GM10266 (cell line): ENCODE data around the gene CCDC82.

Experiments
- DNase-seq: peaks from one replicate; pipeline ENCODE4 v3.0.0; 2012; ENCODE audit errors: extremely low spot score
- TF ChIP-seq, protein P1 (sequence below): IDR thresholded peaks from 2 replicates; pipeline ENCODE4 v1.5.1; 2012; ENCODE audit warnings: mild to moderate bottlenecking, low read depth; ENCODE audit not compliant: control insufficient read depth, insufficient read depth; ENCODE audit errors: missing control alignments

The CCDC82 gene

GRCh38 chr11:96334219-96334618 is 55.5 kb downstream of the CCDC82 start:
- TF ChIP-seq, protein P1, sequence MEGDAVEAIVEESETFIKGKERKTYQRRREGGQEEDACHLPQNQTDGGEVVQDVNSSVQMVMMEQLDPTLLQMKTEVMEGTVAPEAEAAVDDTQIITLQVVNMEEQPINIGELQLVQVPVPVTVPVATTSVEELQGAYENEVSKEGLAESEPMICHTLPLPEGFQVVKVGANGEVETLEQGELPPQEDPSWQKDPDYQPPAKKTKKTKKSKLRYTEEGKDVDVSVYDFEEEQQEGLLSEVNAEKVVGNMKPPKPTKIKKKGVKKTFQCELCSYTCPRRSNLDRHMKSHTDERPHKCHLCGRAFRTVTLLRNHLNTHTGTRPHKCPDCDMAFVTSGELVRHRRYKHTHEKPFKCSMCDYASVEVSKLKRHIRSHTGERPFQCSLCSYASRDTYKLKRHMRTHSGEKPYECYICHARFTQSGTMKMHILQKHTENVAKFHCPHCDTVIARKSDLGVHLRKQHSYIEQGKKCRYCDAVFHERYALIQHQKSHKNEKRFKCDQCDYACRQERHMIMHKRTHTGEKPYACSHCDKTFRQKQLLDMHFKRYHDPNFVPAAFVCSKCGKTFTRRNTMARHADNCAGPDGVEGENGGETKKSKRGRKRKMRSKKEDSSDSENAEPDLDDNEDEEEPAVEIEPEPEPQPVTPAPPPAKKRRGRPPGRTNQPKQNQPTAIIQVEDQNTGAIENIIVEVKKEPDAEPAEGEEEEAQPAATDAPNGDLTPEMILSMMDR: no peak
- no peak for DNase-seq

- TF ChIP-seq, protein P1: no peak
- no peak for DNase-seq
Measured at GRCh38 chr11:96333191-96333719, 56.5 kb downstream of the CCDC82 start.

- no peak for DNase-seq
- TF ChIP-seq, protein P1: no peak
Measured at GRCh38 chr11:96332126-96332771, 57.5 kb downstream of the CCDC82 start.

- TF ChIP-seq, protein P1: no peak
- no peak for DNase-seq
Measured at GRCh38 chr11:96331699-96332116, 58.0 kb downstream of the CCDC82 start.

- DNase-seq: no peak
- TF ChIP-seq, protein P1: no peak
Measured at GRCh38 chr11:96330511-96330859, 59.2 kb downstream of the CCDC82 start.

DNA sequence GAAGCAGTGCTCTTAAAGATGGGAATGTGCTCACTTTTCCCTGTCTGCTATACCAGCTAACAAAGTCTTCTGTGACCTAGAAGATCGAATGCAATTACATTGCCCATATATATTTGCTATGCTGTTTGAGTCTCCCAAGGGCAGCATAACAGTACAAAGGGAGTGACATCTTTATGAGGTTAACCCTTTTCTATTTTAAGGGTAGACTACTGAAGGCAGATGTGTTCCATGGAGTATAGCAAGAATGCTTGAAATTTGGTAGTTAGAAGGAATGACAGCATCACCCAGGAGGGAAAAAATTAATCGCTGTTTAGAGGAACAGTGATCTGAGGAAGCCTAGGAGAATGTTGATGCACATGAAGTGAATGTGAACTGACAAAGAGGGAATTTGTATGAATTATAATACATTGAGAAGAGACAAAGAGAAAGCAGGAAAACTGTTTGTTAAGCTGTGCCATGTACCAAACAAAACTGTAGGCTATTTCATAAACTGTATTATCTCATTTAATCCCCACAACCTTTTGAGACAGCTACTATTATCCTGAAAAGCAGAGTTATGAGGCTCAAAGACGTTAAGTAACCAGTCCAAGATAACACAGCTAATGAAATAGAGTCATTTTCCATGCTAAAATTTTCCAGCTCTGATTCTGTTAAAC is 59.7 kb downstream of the CCDC82 start:
- no peak for DNase-seq
- TF ChIP-seq, protein P1: no peak

GRCh38 chr11:96329419-96329818 is 60.3 kb downstream of the CCDC82 start:
- TF ChIP-seq, protein P1: no peak
- DNase-seq: no peak
